H9 (cell line): ENCODE data around the gene KLHDC3. TPM values are rescaled to one million over a fixed set of nuclear protein-coding genes. Genes with fewer than 3 reads are reported as not detected.

Experiments
- DNase-seq: peaks from one replicate; pipeline ENCODE4 v3.0.0-alpha.2; 2017
- H2AFZ ChIP-seq: one replicate; pipeline ENCODE4 v1.6.1; 2013; ENCODE audit warnings: mild to moderate bottlenecking, low read length, control low read depth, moderate library complexity
- H2AK5ac ChIP-seq: 2 replicates; pipeline ENCODE4 v1.6.1; 2013; ENCODE audit warnings: low read length, control low read depth, mixed read lengths; ENCODE audit not compliant: insufficient read length
- H2BK120ac ChIP-seq: one replicate; pipeline ENCODE4 v1.6.1; 2013; ENCODE audit warnings: low read depth, mild to moderate bottlenecking, low read length, control low read depth, inconsistent platforms; ENCODE audit not compliant: poor library complexity, severe bottlenecking
- H2BK12ac ChIP-seq: 2 replicates; pipeline ENCODE4 v1.6.1; 2013; ENCODE audit warnings: low read length, control low read depth, mixed read lengths, low read depth; ENCODE audit not compliant: insufficient read length
- H2BK15ac ChIP-seq: 2 replicates; pipeline ENCODE4 v1.6.1; 2013; ENCODE audit warnings: low read depth, low read length, control low read depth
- H2BK20ac ChIP-seq: one replicate; pipeline ENCODE4 v1.6.1; 2013; ENCODE audit warnings: low read depth, mild to moderate bottlenecking, low read length, control low read depth, inconsistent platforms; ENCODE audit not compliant: poor library complexity, severe bottlenecking
- H2BK5ac ChIP-seq: 2 replicates; pipeline ENCODE4 v1.6.1; 2013; ENCODE audit warnings: low read length, control low read depth, mixed read lengths; ENCODE audit not compliant: insufficient read length
- H3K14ac ChIP-seq: 2 replicates; pipeline ENCODE4 v1.6.1; 2013; ENCODE audit warnings: low read length, control low read depth; ENCODE audit not compliant: insufficient read depth
- H3K18ac ChIP-seq: 2 replicates; pipeline ENCODE4 v1.6.1; 2013; ENCODE audit warnings: low read depth, mild to moderate bottlenecking, mixed read lengths, low read length, control low read depth; ENCODE audit not compliant: insufficient read length
- H3K23ac ChIP-seq: 2 replicates; pipeline ENCODE4 v1.6.1; 2013; ENCODE audit warnings: low read length, control low read depth, mixed read lengths, low read depth; ENCODE audit not compliant: insufficient read length
- H3K23me2 ChIP-seq: 2 replicates; pipeline ENCODE4 v1.6.1; 2013; ENCODE audit warnings: low read depth, mild to moderate bottlenecking, mixed read lengths, low read length, control low read depth; ENCODE audit not compliant: insufficient read length, poor library complexity, severe bottlenecking
- H3K27ac ChIP-seq: 2 replicates; pipeline ENCODE4 v1.5.1; 2013; ENCODE audit warnings: low read length, control low read depth, mixed read lengths, low read depth; ENCODE audit not compliant: insufficient read length
- H3K27me3 ChIP-seq: 2 replicates; pipeline ENCODE4 v1.6.1; 2013; ENCODE audit warnings: low read length, control low read depth, inconsistent platforms; ENCODE audit not compliant: insufficient read depth
- H3K4ac ChIP-seq: 2 replicates; pipeline ENCODE4 v1.6.1; 2013; ENCODE audit warnings: low read depth, mild to moderate bottlenecking, control low read depth, inconsistent platforms, low read length, moderate library complexity
- H3K4me1 ChIP-seq: 2 replicates; pipeline ENCODE4 v1.6.1; 2013; ENCODE audit warnings: low read length, control low read depth, inconsistent platforms; ENCODE audit not compliant: insufficient read depth
- H3K4me2 ChIP-seq: 2 replicates; pipeline ENCODE4 v1.6.1; 2013; ENCODE audit warnings: low read length, control low read depth, mixed read lengths; ENCODE audit not compliant: insufficient read length, insufficient read depth
- H3K56ac ChIP-seq: 2 replicates; pipeline ENCODE4 v1.6.1; 2013; ENCODE audit warnings: low read depth, mild to moderate bottlenecking, mixed read lengths, low read length, control low read depth; ENCODE audit not compliant: insufficient read length
- H3K79me1 ChIP-seq: 2 replicates; pipeline ENCODE4 v1.6.1; 2013; ENCODE audit warnings: low read depth, mild to moderate bottlenecking, moderate library complexity, low read length, control low read depth, inconsistent platforms; ENCODE audit not compliant: insufficient read depth, poor library complexity, severe bottlenecking
- H3K79me2 ChIP-seq: 2 replicates; pipeline ENCODE4 v1.6.1; 2013; ENCODE audit warnings: low read length, control low read depth, inconsistent platforms; ENCODE audit not compliant: insufficient read depth
- H3K9ac ChIP-seq: 2 replicates; pipeline ENCODE4 v1.6.1; 2013; ENCODE audit warnings: low read length, control low read depth, mixed read lengths; ENCODE audit not compliant: insufficient read length; ENCODE audit errors: extremely low read depth
- H3K9me3 ChIP-seq: one replicate; pipeline ENCODE4 v1.6.1; 2013; ENCODE audit warnings: low read depth, low read length, inconsistent platforms; ENCODE audit not compliant: control insufficient read depth
- H3T11ph ChIP-seq: one replicate; pipeline ENCODE4 v1.6.1; 2013; ENCODE audit warnings: mild to moderate bottlenecking, low read length, control low read depth, inconsistent platforms
- H4K20me1 ChIP-seq: one replicate; pipeline ENCODE4 v1.6.1; 2013; ENCODE audit not compliant: control insufficient read depth, insufficient read length, insufficient read depth
- H4K5ac ChIP-seq: 2 replicates; pipeline ENCODE4 v1.6.1; 2013; ENCODE audit warnings: low read depth, mild to moderate bottlenecking, mixed read lengths, low read length, control low read depth; ENCODE audit not compliant: insufficient read length
- H4K8ac ChIP-seq: replicated peaks from 2 replicates; pipeline ENCODE4 v1.6.1; 2013; ENCODE audit warnings: low read length, control low read depth, mixed read lengths, low read depth; ENCODE audit not compliant: insufficient read length
- H4K91ac ChIP-seq: 2 replicates; pipeline ENCODE4 v1.6.1; 2013; ENCODE audit warnings: low read depth, mild to moderate bottlenecking, moderate library complexity, mixed read lengths, low read length, control low read depth; ENCODE audit not compliant: insufficient read length
- H3K27ac Mint-ChIP-seq, 3 experiments: 2 replicates in 2 of 3; 3 replicates in 1 of 3; pipeline ENCODE4 v1.8.0; 2020 to 2021; ENCODE audit warnings: mixed read lengths in 3 of 3, mild to moderate bottlenecking in 1 of 3, moderate library complexity in 1 of 3
- H3K27me3 Mint-ChIP-seq: 2 replicates; pipeline ENCODE4 v1.8.0; 2021; ENCODE audit warnings: low read depth, mild to moderate bottlenecking, moderate library complexity, mixed read lengths
- H3K36me3 Mint-ChIP-seq, 3 experiments: 2 replicates in 2 of 3; 3 replicates in 1 of 3; pipeline ENCODE4 v1.8.0; 2020 to 2021; ENCODE audit warnings: low read depth in 3 of 3, mixed read lengths in 3 of 3; ENCODE audit not compliant: insufficient read depth in 1 of 3
- H3K4me1 Mint-ChIP-seq, 2 experiments: 2 replicates each; pipeline ENCODE4 v1.8.0; 2020; ENCODE audit warnings: mixed read lengths in 2 of 2
- H3K4me3 Mint-ChIP-seq, 2 experiments: 2 replicates in 1 of 2; 3 replicates in 1 of 2; pipeline ENCODE4 v1.8.0; 2020 to 2021; ENCODE audit warnings: mild to moderate bottlenecking in 2 of 2, mixed read lengths in 2 of 2, moderate library complexity in 1 of 2
- H3K9me3 Mint-ChIP-seq, 2 experiments: 2 replicates in 1 of 2; 3 replicates in 1 of 2; pipeline ENCODE4 v1.8.0; 2020; ENCODE audit warnings: mild to moderate bottlenecking in 2 of 2, mixed read lengths in 2 of 2, moderate library complexity in 1 of 2
- WGBS: extraction: QIAGEN DNeasy Blood & Tissue Kit; methylation state at CpG from one replicate; pipeline ENCODE4 v1.1.7; 2013; ENCODE audit warnings: missing lambda C conversion rate, low lambda C conversion rate, mixed read lengths; ENCODE audit not compliant: insufficient read length; ENCODE audit errors: extremely low coverage; 5-methylcytosine and 5-hydroxymethylcytosine counted together
- total RNA-seq: library from RNA; stranded (reverse); gene quantifications from 2 replicates; pipeline ENCODE4 v1.2.1, GENCODE V29; 2021
- TF ChIP-seq, protein P1 (sequence below): fragments of 200-600 bp; sonication (generic); conservative IDR thresholded peaks from 3 replicates; pipeline ENCODE4 v1.8.0; 2021; ENCODE audit warnings: antibody characterized with exemption, mild to moderate bottlenecking

Gene KLHDC3
- total RNA-seq, 1 experiment from 2014 or later = 146 TPM

DNA sequence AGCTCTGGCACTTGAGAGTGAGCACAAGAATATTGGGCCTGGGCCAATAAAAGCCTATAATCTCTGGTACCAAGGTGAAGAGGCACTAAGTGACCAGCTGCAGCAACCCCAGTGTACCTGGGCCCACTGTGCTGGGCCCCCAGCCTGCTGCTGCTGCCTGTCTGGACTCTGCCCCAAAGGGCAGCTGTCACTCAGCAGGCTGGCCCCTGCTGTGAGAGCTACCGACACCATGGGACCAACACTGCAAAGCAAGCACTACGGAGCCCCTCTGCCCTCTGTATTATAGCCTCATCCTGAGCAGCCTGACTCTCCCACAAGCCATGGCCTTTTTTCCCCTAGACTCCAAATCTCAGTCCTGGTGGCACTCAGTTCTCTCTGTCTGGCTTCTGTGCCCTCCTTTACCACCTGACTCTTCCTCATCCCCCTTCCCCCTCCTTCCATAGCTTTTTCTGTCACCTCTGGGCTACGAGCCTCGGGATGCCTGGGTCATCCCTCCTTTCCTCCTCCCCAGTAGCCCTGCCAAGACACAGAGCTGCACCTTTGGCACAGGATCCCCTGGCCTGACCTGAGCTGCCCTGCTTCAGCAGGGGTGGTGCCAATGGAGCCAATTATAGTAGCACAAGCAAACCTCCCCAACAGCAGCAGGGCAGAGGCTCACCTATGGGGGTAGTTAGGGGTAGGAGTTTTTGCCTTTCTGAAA is 21.6 kb downstream of the KLHDC3 start:
- DNase-seq = peak; percentile 23
- no peak overlapping the region for H2BK120ac ChIP-seq
- WGBS = no CpG with 5 or more reads among the region's 4 CpGs
- H3K9me3 Mint-ChIP-seq = no peaks in the 10 kb centered on the region
- no peak overlapping the region for H2BK20ac ChIP-seq
- H3K9ac ChIP-seq = no peak overlapping the region
- H3K4me3 Mint-ChIP-seq = no peak overlapping the region
- no peak overlapping the region for H3T11ph ChIP-seq
- no peaks in the 10 kb centered on the region for H3K79me1 ChIP-seq
- H2BK15ac ChIP-seq = no peak overlapping the region
- H3K14ac ChIP-seq = no peak overlapping the region
- no peak overlapping the region for H3K4me2 ChIP-seq
- H3K9me3 ChIP-seq = no peaks in the 10 kb centered on the region
- H3K27me3 ChIP-seq = no peaks in the 10 kb centered on the region
- no peaks in the 10 kb centered on the region; the same call in none of the 2 replicates for H3K27me3 Mint-ChIP-seq
- H3K23ac ChIP-seq = no peak overlapping the region
- H2AFZ ChIP-seq = no peak overlapping the region
- no peaks in the 10 kb centered on the region for H3K79me2 ChIP-seq
- no peak overlapping the region for H4K8ac ChIP-seq
- no peak overlapping the region for H3K56ac ChIP-seq
- TF ChIP-seq, protein P1, sequence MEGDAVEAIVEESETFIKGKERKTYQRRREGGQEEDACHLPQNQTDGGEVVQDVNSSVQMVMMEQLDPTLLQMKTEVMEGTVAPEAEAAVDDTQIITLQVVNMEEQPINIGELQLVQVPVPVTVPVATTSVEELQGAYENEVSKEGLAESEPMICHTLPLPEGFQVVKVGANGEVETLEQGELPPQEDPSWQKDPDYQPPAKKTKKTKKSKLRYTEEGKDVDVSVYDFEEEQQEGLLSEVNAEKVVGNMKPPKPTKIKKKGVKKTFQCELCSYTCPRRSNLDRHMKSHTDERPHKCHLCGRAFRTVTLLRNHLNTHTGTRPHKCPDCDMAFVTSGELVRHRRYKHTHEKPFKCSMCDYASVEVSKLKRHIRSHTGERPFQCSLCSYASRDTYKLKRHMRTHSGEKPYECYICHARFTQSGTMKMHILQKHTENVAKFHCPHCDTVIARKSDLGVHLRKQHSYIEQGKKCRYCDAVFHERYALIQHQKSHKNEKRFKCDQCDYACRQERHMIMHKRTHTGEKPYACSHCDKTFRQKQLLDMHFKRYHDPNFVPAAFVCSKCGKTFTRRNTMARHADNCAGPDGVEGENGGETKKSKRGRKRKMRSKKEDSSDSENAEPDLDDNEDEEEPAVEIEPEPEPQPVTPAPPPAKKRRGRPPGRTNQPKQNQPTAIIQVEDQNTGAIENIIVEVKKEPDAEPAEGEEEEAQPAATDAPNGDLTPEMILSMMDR = no peak
- H3K4ac ChIP-seq = no peak overlapping the region
- no peak overlapping the region for H2BK5ac ChIP-seq
- peaks cover 32 to 88% (median 71%) of the 10 kb centered on the region in 3 experiments; a peak in 6 of 7 replicates for H3K36me3 Mint-ChIP-seq
- no peaks in the 10 kb centered on the region for H3K23me2 ChIP-seq
- H3K4me1 Mint-ChIP-seq = no peaks in the 10 kb centered on the region
- H3K18ac ChIP-seq = no peak overlapping the region
- H3K27ac Mint-ChIP-seq = peak overlapping the region in 1 of 3 experiments; percentile 37; a peak in 4 of 7 replicates
- H2AK5ac ChIP-seq = no peak overlapping the region
- H3K4me1 ChIP-seq = no peaks in the 10 kb centered on the region
- H2BK12ac ChIP-seq = no peak overlapping the region
- H3K27ac ChIP-seq = no peak overlapping the region
- no peaks in the 10 kb centered on the region for H4K20me1 ChIP-seq
- no peak overlapping the region for H4K5ac ChIP-seq
- H4K91ac ChIP-seq = no peak overlapping the region
